NT2/D1 (cell line): Measurements from ENCODE around the gene TBC1D10A.

Source experiments
- SUZ12 ChIP-seq: IDR thresholded peaks from 2 replicates; pipeline ENCODE4 v1.6.1; 2011; ENCODE audit not compliant: insufficient read length, insufficient read depth; ENCODE audit errors: extremely low read depth
- ZNF274 ChIP-seq: IDR thresholded peaks from 2 replicates; pipeline ENCODE4 v1.6.1; 2011; ENCODE audit warnings: mild to moderate bottlenecking, low read depth, low read length

DNA sequence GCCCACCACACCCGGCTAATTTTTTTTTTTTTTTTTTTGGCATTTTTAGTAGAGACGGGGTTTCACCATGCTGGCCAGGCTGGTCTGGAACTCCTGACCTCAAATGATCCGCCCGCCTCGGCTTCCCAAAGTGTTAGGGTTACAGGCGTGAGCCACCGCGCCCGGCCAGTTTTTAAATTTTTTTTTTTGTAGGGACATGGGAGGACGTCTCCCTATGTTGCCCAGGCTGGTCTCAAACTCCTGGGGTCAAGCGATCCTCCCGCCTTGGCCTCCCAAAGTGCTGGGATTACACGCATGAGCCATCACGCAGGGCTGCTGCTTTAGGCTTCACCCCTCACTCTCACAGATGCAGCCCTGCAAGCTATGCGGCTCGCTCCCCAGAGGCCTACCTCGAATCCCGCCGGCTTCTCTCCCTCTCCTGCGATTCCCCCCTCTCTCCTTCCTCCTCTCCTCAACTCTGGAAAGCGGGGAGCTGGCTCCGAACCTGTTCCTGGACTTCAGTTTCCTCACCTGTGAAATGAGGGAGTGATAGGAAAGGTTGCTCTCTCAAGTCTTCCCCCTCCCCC is 31.0 kb upstream of the TBC1D10A start:
- TF ChIP-seq SUZ12: no peak
- TF ChIP-seq ZNF274: no peak
